Osteocyte (in vitro differentiated cells): ENCODE results near the gene NPAS2. TPM values are rescaled to one million over a fixed set of nuclear protein-coding genes. Genes with fewer than 3 reads are reported as not detected.

Experiments used
- DNase-seq: peaks from one replicate; pipeline ENCODE4 v3.0.0; 2021; ENCODE audit warnings: mixed read lengths; ENCODE audit not compliant: unreplicated experiment; ENCODE audit errors: extremely low spot score
- H3K27ac Mint-ChIP-seq: one replicate; pipeline ENCODE4 v1.8.0; 2021; ENCODE audit warnings: mild to moderate bottlenecking, mixed read lengths; ENCODE audit not compliant: unreplicated experiment
- H3K27me3 Mint-ChIP-seq: one replicate; pipeline ENCODE4 v1.8.0; 2021; ENCODE audit warnings: mixed read lengths; ENCODE audit not compliant: unreplicated experiment
- H3K36me3 Mint-ChIP-seq: one replicate; pipeline ENCODE4 v1.8.0; 2021; ENCODE audit warnings: mixed read lengths; ENCODE audit not compliant: unreplicated experiment
- H3K4me1 Mint-ChIP-seq: one replicate; pipeline ENCODE4 v1.8.0; 2021; ENCODE audit warnings: mixed read lengths; ENCODE audit not compliant: unreplicated experiment
- H3K4me3 Mint-ChIP-seq: one replicate; pipeline ENCODE4 v1.8.0; 2021; ENCODE audit warnings: mild to moderate bottlenecking, moderate library complexity, mixed read lengths; ENCODE audit not compliant: unreplicated experiment
- H3K9me3 Mint-ChIP-seq: one replicate; pipeline ENCODE4 v1.8.0; 2021; ENCODE audit warnings: mixed read lengths; ENCODE audit not compliant: unreplicated experiment
- total RNA-seq: library from RNA; stranded (reverse); gene quantifications from 2 replicates; pipeline ENCODE4 v1.2.1, GENCODE V29; 2021
- TF ChIP-seq, protein P1 (sequence below): fragments of 200-600 bp; sonication (generic); IDR thresholded peaks from 2 replicates; pipeline ENCODE4 v1.5.0; 2021; ENCODE audit warnings: antibody characterized with exemption, mild to moderate bottlenecking, moderate library complexity

The NPAS2 gene
- total RNA-seq, 1 donor from 2014 or later, result 16.6 TPM

DNA sequence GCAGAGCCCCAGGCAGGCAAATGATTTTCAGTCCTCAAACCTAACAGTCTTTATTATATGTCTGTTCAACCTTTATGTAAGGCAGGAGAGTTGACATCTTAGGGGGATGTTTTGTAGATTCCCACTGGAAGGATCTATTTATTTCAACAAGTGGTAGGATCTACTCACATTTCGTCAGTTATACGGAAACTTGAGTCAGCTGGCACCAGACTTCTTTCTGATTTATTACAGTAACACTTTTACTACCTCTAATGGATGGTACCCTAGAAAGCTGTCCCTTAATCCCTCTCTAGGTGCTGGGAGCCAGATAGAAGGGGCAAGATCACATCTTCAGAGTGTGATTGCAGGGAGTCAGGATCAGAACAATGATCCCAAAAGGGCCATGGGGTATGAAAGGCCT, 180.1 kb downstream of the NPAS2 start:
- peaks cover 27% of the 10 kb centered on the region for H3K4me1 Mint-ChIP-seq
- H3K4me3 Mint-ChIP-seq, result no peak overlapping the region
- no peak for DNase-seq
- H3K9me3 Mint-ChIP-seq, result peaks cover 3% of the 10 kb centered on the region
- H3K36me3 Mint-ChIP-seq, result peaks cover 21% of the 10 kb centered on the region
- TF ChIP-seq, protein P1, sequence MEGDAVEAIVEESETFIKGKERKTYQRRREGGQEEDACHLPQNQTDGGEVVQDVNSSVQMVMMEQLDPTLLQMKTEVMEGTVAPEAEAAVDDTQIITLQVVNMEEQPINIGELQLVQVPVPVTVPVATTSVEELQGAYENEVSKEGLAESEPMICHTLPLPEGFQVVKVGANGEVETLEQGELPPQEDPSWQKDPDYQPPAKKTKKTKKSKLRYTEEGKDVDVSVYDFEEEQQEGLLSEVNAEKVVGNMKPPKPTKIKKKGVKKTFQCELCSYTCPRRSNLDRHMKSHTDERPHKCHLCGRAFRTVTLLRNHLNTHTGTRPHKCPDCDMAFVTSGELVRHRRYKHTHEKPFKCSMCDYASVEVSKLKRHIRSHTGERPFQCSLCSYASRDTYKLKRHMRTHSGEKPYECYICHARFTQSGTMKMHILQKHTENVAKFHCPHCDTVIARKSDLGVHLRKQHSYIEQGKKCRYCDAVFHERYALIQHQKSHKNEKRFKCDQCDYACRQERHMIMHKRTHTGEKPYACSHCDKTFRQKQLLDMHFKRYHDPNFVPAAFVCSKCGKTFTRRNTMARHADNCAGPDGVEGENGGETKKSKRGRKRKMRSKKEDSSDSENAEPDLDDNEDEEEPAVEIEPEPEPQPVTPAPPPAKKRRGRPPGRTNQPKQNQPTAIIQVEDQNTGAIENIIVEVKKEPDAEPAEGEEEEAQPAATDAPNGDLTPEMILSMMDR, result no peak
- no peaks in the 10 kb centered on the region for H3K27me3 Mint-ChIP-seq
- no peak overlapping the region for H3K27ac Mint-ChIP-seq

DNA sequence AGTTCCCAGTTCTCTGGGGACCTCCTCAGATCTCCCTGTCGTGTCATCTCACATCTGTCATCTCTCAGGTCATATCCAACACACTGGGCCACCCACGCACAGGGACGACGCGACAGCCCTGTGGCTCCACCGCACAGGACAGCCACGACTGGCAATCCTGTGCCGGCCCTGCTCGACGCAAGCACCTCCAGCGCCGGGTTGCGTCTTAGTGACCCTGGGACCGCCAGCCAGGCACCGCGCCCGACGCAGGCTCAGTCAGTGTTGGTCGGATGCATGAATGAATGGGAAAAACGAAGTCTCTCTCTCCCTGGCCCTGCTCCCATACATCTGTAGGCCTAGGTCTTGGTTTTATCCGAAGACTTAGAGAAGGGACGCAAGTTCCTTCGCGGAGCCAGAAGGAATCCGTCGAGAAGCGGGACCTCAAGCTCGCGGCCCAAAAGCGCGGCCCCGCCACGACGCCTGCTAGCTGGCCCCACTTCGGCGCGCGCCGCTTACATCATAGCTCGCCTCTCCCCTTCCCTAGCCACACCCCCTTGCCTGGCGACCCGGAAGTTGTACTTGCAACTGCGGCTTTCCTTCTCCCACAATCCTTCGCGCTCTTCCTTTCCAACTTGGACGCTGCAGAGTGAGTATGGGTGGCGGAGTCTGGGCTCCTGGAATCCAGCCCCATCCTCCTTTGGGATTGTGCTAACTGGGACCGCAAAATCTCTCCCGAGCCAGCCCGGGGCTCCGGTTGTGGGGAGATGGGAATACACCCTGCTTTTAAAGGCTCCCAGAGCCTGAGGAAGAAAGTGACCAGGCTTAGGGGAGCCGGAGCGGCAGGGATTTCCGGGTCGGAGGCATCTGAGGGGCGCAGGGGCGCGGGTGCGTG, 182.0 kb downstream of the NPAS2 start, which contains the start of gene RPL31:
RPL31 (plus strand) TSS at position 599 of the 871 bp plus-strand sequence. CDS start 413 bp downstream, outside the sequence.
- TF ChIP-seq, protein P1, result no peak
- H3K27ac Mint-ChIP-seq, result peak within 1 kb of the TSS; percentile 97
- H3K27me3 Mint-ChIP-seq, result no peaks in the 10 kb centered on the region
- peaks cover 34% of the 10 kb centered on the region for H3K4me1 Mint-ChIP-seq
- H3K36me3 Mint-ChIP-seq, result peaks cover 32% of the 10 kb centered on the region
- peak; percentile 98 for DNase-seq
- peak within 1 kb of the TSS; percentile 91 for H3K4me3 Mint-ChIP-seq
- H3K9me3 Mint-ChIP-seq, result peaks cover 3% of the 10 kb centered on the region

DNA sequence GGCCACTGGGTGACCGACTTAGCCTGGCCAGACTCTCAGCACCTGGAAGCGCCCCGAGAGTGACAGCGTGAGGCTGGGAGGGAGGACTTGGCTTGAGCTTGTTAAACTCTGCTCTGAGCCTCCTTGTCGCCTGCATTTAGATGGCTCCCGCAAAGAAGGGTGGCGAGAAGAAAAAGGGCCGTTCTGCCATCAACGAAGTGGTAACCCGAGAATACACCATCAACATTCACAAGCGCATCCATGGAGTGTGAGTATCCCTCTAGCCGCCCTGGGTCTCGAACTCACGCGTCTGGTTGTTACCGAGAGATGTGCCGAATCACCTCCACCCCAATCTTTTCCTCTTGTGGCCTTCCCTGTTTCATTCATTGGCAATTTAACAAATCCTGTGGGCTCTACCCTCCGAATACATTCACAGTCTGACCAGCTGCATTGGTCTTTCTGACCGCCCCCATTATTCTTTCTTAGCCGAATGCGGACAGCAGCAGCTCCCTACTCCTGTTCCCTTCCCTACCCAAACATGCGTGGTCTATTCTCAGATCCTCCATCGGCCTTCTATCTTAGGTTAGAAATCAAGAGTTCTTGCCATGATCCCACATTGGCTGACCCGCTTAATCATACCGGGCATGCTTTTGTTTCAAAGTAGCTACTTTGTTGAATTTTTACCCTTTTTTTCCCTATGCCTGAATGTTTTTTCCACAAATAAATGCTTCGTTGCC, 182.8 kb downstream of the NPAS2 start:
- TF ChIP-seq, protein P1, result no peak
- H3K27me3 Mint-ChIP-seq, result no peaks in the 10 kb centered on the region
- H3K9me3 Mint-ChIP-seq, result peaks cover 3% of the 10 kb centered on the region
- no peak for DNase-seq
- peaks cover 37% of the 10 kb centered on the region for H3K4me1 Mint-ChIP-seq
- peak overlapping the region; percentile 91 for H3K4me3 Mint-ChIP-seq
- H3K36me3 Mint-ChIP-seq, result peaks cover 39% of the 10 kb centered on the region
- H3K27ac Mint-ChIP-seq, result peak overlapping the region; percentile 97

DNA sequence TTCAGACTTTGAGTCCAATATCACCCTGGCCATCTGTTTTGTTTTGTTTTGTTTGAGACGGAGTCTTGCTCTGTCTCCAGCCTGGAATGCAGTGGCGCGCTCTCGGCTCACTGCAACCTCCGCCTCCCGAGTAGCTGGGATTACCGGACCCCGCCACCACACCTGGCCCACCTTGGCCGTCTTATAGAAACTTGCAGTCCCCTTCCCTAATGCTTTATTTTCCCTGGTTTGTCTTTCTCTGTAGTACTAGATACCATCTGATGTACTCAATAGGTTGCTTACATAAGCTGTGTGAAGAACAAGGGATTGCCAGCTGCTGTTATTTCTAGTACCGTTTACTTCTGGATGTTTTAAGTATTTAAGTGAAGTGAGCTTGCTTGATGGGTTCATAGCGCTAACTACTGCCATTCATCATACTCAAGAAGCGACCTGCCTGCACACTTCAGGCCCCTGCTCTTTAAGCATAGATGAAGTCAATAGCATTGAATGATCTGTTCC, 183.4 kb downstream of the NPAS2 start:
- Mint-ChIP-seq H3K4me3 (peak overlapping the region; percentile 91), H3K27me3 (no peaks in the 10 kb centered on the region), H3K36me3 (peaks cover 45% of the 10 kb centered on the region), H3K4me1 (peaks cover 38% of the 10 kb centered on the region), H3K9me3 (peaks cover 3% of the 10 kb centered on the region), H3K27ac (peak overlapping the region; percentile 97)
- TF ChIP-seq, protein P1, result no peak
- DNase-seq, result peak; percentile 44
